ENCODE measurements around the gene POLRMT.

The POLRMT gene

DNA sequence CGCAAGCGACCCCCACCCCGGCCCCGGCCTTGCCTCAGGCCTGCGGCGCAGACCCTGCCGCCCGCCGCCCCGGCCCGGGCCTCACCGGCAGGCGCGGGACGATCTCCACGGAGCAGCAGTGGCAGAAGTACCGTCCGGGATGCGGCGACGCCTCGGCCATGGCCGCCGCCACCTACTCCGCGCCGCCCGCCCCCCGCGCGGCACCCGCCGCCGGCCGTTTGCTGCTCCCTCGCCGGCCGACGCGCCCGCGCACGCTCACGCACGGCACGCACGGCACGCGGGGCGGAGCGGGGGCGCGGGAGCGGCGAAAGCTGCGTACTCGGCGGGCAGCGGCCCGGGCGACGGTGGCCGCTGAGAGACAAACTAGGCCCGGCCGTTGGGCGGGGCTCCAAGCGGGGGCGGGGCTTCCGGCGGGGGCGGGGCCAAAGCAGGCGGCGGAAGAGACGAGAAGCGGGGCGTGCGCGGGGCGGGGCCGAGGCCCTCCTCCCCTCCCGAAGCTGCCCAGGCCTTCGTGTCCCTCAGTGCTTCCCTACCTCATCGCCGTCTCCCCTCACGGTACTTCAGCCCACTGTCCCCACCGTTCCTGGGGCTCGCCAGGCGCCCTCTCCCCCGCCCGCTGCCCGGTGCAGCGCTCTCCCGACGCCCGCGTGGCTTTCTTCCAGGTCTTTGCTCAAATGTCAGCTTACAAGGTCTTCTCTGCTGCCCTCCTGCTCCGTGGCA, 29.8 kb upstream of the POLRMT start, which contains the start of gene RNF126:
Gene RNF126, minus strand, starts transcription at position 253 of the 720 bp plus-strand sequence. Its CDS starts 93 bp downstream, at position 160.
- peak; percentile 83 to 90 (median 88) for DNase-seq
- peak within 1 kb of the TSS; percentile 40 to 81 for H3K27ac ChIP-seq (ENCODE audit: insufficient read depth in 1 of 2, low read depth in 1 of 2, low read length in 2 of 2, poor library complexity in 1 of 2, severe bottlenecking in 2 of 2)
- peak within 1 kb of the TSS; percentile 58 to 89 (median 84) for H3K4me3 ChIP-seq (ENCODE audit: control insufficient read depth in 1 of 7, extremely low read depth in 1 of 7, insufficient read depth in 4 of 7, low read depth in 2 of 7, low read length in 6 of 7)
- H3K4me1 ChIP-seq (ENCODE audit: control extremely low read depth in 1 of 4, control insufficient read depth in 4 of 4, insufficient read depth in 4 of 4, low read length in 3 of 4), result peaks cover 0 to 58% (median 45%) of the 10 kb centered on the region in 4 experiments
- H3K27me3 ChIP-seq (replicated peaks in 2 of 5; ENCODE audit: control insufficient read depth in 4 of 5, insufficient read depth in 5 of 5, low read length in 4 of 5), result no peaks in the 10 kb centered on the region
- peaks cover 0 to 5% (median 0%) of the 10 kb centered on the region in 5 experiments for H3K9me3 ChIP-seq (ENCODE audit: control extremely low read depth in 1 of 5, control insufficient read depth in 4 of 5, insufficient read depth in 2 of 5, low read depth in 1 of 5, low read length in 4 of 5)
- WGBS (ENCODE audit: insufficient coverage), result under 1% methylated on average over 83 of the region's 97 CpGs
- POLR2A ChIA-PET, result interaction anchor here (0.8 to 1.5 kb wide), 2 partner anchors 15 to 36 kb away, joined by 3 to 4 read pairs; no protein-coding TSS in a partner anchor
- peaks cover 0 to 20% (median 2%) of the 10 kb centered on the region in 4 experiments for H3K36me3 ChIP-seq (ENCODE audit: control insufficient read depth in 4 of 4, insufficient read depth in 4 of 4, low read length in 3 of 4)
- CTCF ChIA-PET, result interaction anchor here (1.0 to 1.5 kb wide), 3 partner anchors 10 to 71 kb away, joined by 3 to 4 read pairs (median 3); no protein-coding TSS in a partner anchor

DNA sequence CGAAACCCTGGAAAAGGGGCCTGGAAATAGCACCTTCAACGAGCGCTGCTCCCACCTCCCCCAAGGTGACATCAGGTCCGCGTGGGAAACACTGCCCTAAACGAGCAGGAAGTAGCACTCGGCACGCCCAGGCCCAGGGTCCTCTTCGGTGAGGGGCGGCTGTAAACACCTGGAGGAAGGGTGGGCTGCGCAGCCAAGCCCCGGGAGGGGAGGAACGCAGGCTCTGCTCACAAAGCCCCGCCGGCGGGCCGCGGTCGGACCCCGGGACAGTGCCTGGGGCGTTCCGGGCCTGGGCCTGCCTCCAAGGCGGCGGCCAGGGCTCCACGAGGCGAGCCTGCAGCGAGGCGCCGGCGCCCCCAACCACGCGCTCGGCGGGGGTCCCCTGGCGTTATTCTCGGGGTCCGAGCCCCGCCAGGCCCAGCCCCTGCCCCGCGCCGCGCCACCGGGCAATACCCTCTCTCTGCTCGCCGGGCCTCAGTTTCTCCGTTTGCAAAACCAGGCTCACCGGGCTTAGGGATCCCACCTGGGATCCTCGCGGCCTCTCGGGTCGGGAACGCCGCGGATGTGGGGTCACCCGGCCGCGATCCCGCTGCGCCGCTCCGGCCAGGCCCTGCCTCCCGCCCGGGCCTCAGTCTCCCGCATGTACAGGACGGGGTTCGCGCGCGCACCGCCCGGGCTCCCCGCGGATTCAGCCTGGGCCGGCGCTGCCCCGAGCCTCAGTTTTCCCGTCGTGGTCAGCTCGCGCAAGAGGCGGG, 29.0 kb upstream of the POLRMT start:
- peaks cover 0 to 58% (median 43%) of the 10 kb centered on the region in 4 experiments for H3K4me1 ChIP-seq (ENCODE audit: control extremely low read depth in 1 of 4, control insufficient read depth in 4 of 4, insufficient read depth in 4 of 4, low read length in 3 of 4)
- peaks cover 0 to 1% (median 0%) of the 10 kb centered on the region in 5 experiments for H3K9me3 ChIP-seq (ENCODE audit: control extremely low read depth in 1 of 5, control insufficient read depth in 4 of 5, insufficient read depth in 2 of 5, low read depth in 1 of 5, low read length in 4 of 5)
- peak; percentile 38 to 74 (median 68) for DNase-seq
- ChIA-PET CTCF (interaction anchor here (1.3 kb wide), 1 partner anchor 37 kb away, joined by 3 read pairs; no protein-coding TSS in a partner anchor), POLR2A (interaction anchor here (0.6 to 1.5 kb wide), 3 partner anchors 10 to 37 kb away, joined by 3 to 4 read pairs (median 3); no protein-coding TSS in a partner anchor)
- H3K4me3 ChIP-seq (ENCODE audit: control insufficient read depth in 1 of 7, extremely low read depth in 1 of 7, insufficient read depth in 4 of 7, low read depth in 2 of 7, low read length in 6 of 7), result peak overlapping the region; percentile 20 to 89 (median 84)
- no peaks in the 10 kb centered on the region for H3K27me3 ChIP-seq (replicated peaks in 2 of 5; ENCODE audit: control insufficient read depth in 4 of 5, insufficient read depth in 5 of 5, low read length in 4 of 5)
- peak overlapping the region; percentile 40 to 81 for H3K27ac ChIP-seq (ENCODE audit: insufficient read depth in 1 of 2, low read depth in 1 of 2, low read length in 2 of 2, poor library complexity in 1 of 2, severe bottlenecking in 2 of 2)
- H3K36me3 ChIP-seq (ENCODE audit: control insufficient read depth in 4 of 4, insufficient read depth in 4 of 4, low read length in 3 of 4), result peaks cover 0 to 26% (median 5%) of the 10 kb centered on the region in 4 experiments
- WGBS (ENCODE audit: insufficient coverage), result under 1% methylated on average over 80 of the region's 81 CpGs

DNA sequence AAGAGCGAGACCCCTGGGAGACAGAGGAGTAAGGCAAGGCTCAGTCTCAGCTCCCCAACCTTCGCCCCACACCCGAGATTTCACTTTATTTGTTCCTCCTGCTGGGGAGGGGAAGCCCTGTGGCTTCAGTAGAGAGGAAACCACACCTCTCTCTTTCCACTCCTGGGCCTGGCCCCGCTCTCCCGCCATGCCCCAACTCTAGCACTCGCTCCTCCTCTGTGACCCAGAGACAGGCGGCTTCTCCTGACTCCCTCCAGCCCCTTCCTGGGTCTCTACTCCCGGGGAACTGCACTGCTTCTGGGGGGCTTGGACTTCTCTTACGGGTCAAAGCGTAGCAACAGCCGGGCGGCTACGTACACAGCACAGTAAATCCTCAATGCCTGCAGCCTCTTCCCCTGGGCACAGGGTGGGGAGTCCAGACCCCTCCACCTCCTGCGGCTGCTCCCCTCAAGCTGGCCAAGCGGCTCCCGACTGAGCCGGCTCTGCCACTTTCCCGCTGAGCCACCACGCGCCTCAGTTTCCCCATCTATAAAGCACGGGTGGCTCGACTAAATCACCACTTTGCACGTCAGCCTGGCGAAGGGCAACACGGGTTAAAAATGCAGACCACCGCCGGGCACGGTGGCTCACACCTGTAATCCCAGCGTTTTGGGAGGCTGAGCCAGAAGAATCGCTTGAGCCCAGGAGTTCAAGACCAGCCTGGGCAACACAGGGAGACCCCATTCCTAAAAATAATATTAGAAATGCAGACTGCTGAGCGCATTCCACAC, 28.3 kb upstream of the POLRMT start:
- H3K27ac ChIP-seq (ENCODE audit: insufficient read depth in 1 of 2, low read depth in 1 of 2, low read length in 2 of 2, poor library complexity in 1 of 2, severe bottlenecking in 2 of 2), result peak overlapping the region; percentile 50 to 81
- H3K4me3 ChIP-seq (ENCODE audit: control insufficient read depth in 1 of 7, extremely low read depth in 1 of 7, insufficient read depth in 4 of 7, low read depth in 2 of 7, low read length in 6 of 7), result peak overlapping the region; percentile 20 to 89 (median 84)
- peaks cover 0 to 34% (median 10%) of the 10 kb centered on the region in 4 experiments for H3K36me3 ChIP-seq (ENCODE audit: control insufficient read depth in 4 of 4, insufficient read depth in 4 of 4, low read length in 3 of 4)
- no peaks in the 10 kb centered on the region for H3K9me3 ChIP-seq (ENCODE audit: control extremely low read depth in 1 of 5, control insufficient read depth in 4 of 5, insufficient read depth in 2 of 5, low read depth in 1 of 5, low read length in 4 of 5)
- peak; percentile 50 to 72 (median 68) for DNase-seq
- POLR2A ChIA-PET, result interaction anchor here (0.6 kb wide), 1 partner anchor 10 kb away, joined by 3 read pairs; no protein-coding TSS in a partner anchor
- H3K27me3 ChIP-seq (replicated peaks in 2 of 5; ENCODE audit: control insufficient read depth in 4 of 5, insufficient read depth in 5 of 5, low read length in 4 of 5), result no peaks in the 10 kb centered on the region
- peaks cover 0 to 58% (median 43%) of the 10 kb centered on the region in 4 experiments for H3K4me1 ChIP-seq (ENCODE audit: control extremely low read depth in 1 of 4, control insufficient read depth in 4 of 4, insufficient read depth in 4 of 4, low read length in 3 of 4)
- CTCF ChIA-PET, result interaction anchor here (1.2 to 1.7 kb wide), 2 partner anchors 14 to 77 kb away, joined by 4 to 5 read pairs; no protein-coding TSS in a partner anchor
- WGBS (ENCODE audit: insufficient coverage), result 4% methylated on average over 30 of the region's 31 CpGs

DNA sequence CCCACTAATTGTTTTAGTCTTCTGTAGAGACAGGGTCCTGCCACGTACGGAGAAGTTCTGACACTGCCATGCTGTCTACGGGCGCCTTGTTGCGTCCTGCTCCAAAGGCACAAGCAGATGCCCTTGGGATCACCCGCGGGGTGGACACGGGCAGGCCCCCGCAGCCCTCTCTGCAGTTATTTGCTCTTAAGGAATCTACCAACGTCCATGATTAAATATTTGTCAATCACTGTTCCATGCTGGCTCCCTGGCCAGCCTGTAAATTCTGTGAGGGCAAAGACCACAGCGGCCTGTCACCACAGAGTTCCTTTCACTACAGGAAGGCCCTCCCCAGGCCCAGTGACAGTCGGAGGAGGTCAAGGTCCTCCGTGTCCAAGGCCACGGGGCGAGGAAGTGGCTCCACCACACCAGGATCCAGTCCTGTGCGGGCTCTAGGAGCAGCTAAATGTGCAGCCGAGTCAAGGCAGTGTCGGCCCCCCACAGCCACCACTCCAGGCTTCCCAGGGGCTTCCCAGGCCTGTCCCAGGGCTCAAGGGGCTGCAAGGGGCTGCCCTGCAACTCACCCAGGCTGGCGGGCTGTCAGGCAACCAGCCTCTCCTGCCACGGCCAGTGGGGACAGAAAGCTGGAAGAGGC, 27.6 kb upstream of the POLRMT start:
- Histone ChIP-seq H3K36me3 (ENCODE audit: control insufficient read depth in 4 of 4, insufficient read depth in 4 of 4, low read length in 3 of 4) (peaks cover 0 to 37% (median 10%) of the 10 kb centered on the region in 4 experiments), H3K4me1 (ENCODE audit: control extremely low read depth in 1 of 4, control insufficient read depth in 4 of 4, insufficient read depth in 4 of 4, low read length in 3 of 4) (peaks cover 0 to 58% (median 44%) of the 10 kb centered on the region in 4 experiments), H3K27ac (ENCODE audit: insufficient read depth in 1 of 2, low read depth in 1 of 2, low read length in 2 of 2, poor library complexity in 1 of 2, severe bottlenecking in 2 of 2) (peak overlapping the region; percentile 50 to 81), H3K4me3 (ENCODE audit: control insufficient read depth in 1 of 7, extremely low read depth in 1 of 7, insufficient read depth in 4 of 7, low read depth in 2 of 7, low read length in 6 of 7) (peak overlapping the region in 6 of 7 experiments; percentile 20 to 89 (median 86)), H3K27me3 (replicated peaks in 2 of 5; ENCODE audit: control insufficient read depth in 4 of 5, insufficient read depth in 5 of 5, low read length in 4 of 5) (no peaks in the 10 kb centered on the region), H3K9me3 (ENCODE audit: control extremely low read depth in 1 of 5, control insufficient read depth in 4 of 5, insufficient read depth in 2 of 5, low read depth in 1 of 5, low read length in 4 of 5) (no peaks in the 10 kb centered on the region)
- POLR2A ChIA-PET, result no interaction called here
- DNase-seq, result no peak
- CTCF ChIA-PET, result interaction anchor here (0.9 to 1.9 kb wide), 4 partner anchors 14 to 77 kb away, joined by 3 to 5 read pairs (median 4); no protein-coding TSS in a partner anchor
- 34% methylated on average over 16 of the region's 20 CpGs for WGBS (ENCODE audit: insufficient coverage)

GRCh38 chr19:658916-659839, 25.8 kb upstream of the POLRMT start:
- Histone ChIP-seq H3K36me3 (ENCODE audit: control insufficient read depth in 4 of 4, insufficient read depth in 4 of 4, low read length in 3 of 4) (peaks cover 0 to 48% (median 17%) of the 10 kb centered on the region in 4 experiments), H3K27ac (ENCODE audit: insufficient read depth in 1 of 2, low read depth in 1 of 2, low read length in 2 of 2, poor library complexity in 1 of 2, severe bottlenecking in 2 of 2) (no peak overlapping the region), H3K4me3 (ENCODE audit: control insufficient read depth in 1 of 7, extremely low read depth in 1 of 7, insufficient read depth in 4 of 7, low read depth in 2 of 7, low read length in 6 of 7) (no peak overlapping the region), H3K9me3 (ENCODE audit: control extremely low read depth in 1 of 5, control insufficient read depth in 4 of 5, insufficient read depth in 2 of 5, low read depth in 1 of 5, low read length in 4 of 5) (no peaks in the 10 kb centered on the region), H3K27me3 (replicated peaks in 2 of 5; ENCODE audit: control insufficient read depth in 4 of 5, insufficient read depth in 5 of 5, low read length in 4 of 5) (no peaks in the 10 kb centered on the region), H3K4me1 (ENCODE audit: control extremely low read depth in 1 of 4, control insufficient read depth in 4 of 4, insufficient read depth in 4 of 4, low read length in 3 of 4) (peaks cover 0 to 47% (median 38%) of the 10 kb centered on the region in 4 experiments)
- ChIA-PET POLR2A (no interaction called here), CTCF (interaction anchor here (1.9 kb wide), 1 partner anchor 78 kb away, joined by 5 read pairs; no protein-coding TSS in a partner anchor)
- WGBS (ENCODE audit: insufficient coverage), result 90% methylated on average over 46 of the region's 50 CpGs
- peak in 1 of 3 donors; percentile 31 for DNase-seq
